Ammon's horn (tissue), 1 donor: ENCODE data around the gene ACTL6A.

Experiments
- DNase-seq: peaks from one replicate; pipeline ENCODE4 v3.0.0-alpha.2; 2016; ENCODE audit warnings: low spot score

The ACTL6A gene

GRCh38 chr3:179591313-179591712 is 28.6 kb downstream of the ACTL6A start:
- no peak for DNase-seq

GRCh38 chr3:179599531-179599930 is 36.8 kb downstream of the ACTL6A start:
- no peak for DNase-seq

DNA sequence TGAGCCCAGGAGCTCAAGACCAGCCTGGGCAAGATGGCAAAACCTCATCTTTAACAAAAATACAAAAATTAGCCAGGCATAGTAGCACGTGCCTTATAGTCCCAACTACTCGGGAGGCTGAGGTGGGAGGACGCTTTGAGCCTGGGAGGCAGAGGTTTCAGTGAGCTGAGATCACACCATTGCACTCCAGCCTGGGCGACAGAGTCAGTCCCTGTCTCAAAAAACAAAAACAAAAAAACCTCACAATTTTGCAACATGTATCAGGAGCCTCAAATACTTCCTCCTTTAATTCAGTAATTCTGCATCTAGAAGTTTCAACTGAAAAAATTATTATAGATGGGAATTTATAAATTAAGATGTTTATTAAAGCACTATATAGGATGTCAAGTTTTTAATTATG is 40.6 kb downstream of the ACTL6A start:
- DNase-seq: no peak

GRCh38 chr3:179603831-179604230 is 41.1 kb downstream of the ACTL6A start:
- no peak for DNase-seq

- peak; percentile 99 for DNase-seq
Measured at GRCh38 chr3:179604321-179605078, 41.8 kb downstream of the ACTL6A start, which contains the start of the genes MRPL47 and NDUFB5. Gene MRPL47, minus strand, starts transcription at chr3:179604638. Its CDS starts 14 bp downstream, at chr3:179604624. Gene NDUFB5, plus strand, starts transcription at chr3:179604794. Its CDS starts 22 bp downstream, at chr3:179604816.

- DNase-seq: no peak
Measured at GRCh38 chr3:179606534-179607085, 43.9 kb downstream of the ACTL6A start.

- DNase-seq: no peak
Measured at GRCh38 chr3:179608931-179609720, 46.4 kb downstream of the ACTL6A start.

DNA sequence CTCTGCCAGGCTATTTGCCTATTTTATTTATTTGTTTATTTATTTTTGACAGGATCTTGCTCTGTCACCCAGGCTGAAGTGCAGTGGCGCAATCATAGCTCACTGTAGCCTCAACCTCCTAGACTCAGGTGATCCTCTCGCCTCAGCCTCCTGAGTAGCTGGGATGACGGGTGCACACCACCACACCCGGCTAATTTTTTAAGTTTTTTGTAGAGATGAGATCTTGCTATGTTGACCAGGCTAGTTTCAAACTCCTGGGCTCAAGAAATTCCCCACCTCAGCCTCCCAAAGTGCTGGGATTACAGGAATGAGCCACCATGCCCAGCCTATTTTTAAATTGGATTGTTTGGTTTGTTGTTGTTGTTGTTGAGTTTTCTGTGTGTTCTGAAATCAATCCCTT is 47.3 kb downstream of the ACTL6A start:
- no peak for DNase-seq

- DNase-seq: no peak
Measured at GRCh38 chr3:179613807-179614206, 51.1 kb downstream of the ACTL6A start.

GRCh38 chr3:179615458-179616173 is 52.9 kb downstream of the ACTL6A start:
- DNase-seq: no peak

GRCh38 chr3:179622023-179622422 is 59.3 kb downstream of the ACTL6A start:
- no peak for DNase-seq

DNA sequence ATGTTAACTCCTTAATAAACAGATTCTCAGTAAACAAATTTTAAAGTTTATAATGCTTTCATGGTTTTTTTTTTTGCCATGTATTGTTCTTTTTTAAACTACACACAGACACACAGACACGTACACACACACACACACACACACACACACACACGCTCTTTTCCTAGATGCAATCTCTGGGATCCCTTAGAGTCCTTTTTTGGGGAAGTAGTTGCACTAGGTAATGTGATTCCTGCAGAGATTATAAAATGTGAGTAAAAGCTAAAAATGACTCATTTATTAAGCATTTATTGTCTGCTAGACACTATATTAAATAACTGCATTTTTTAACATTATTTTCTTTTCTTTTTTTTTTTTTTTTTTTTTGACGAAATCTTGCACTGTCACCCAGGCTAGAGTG is 61.7 kb downstream of the ACTL6A start:
- no peak for DNase-seq

- no peak for DNase-seq
Measured at GRCh38 chr3:179630753-179631451, 68.2 kb downstream of the ACTL6A start.
